OCI-LY7 (cell line): Measurements from ENCODE around the gene ORC2. TPM values are rescaled to one million over a fixed set of nuclear protein-coding genes. Genes with fewer than 3 reads are reported as not detected.

ENCODE experiments used
- BruUV-seq: library from RNA; stranded (reverse); fragments of 400-500 nt; replicated peaks from 2 replicates; lab custom pipeline; 2021; lab: Mats Ljungman, UMichigan
- CTCF ChIA-PET: fragments of 300-600 bp; sonication (Branson Sonifier 250); formaldehyde crosslinking; loops from one replicate; lab custom pipeline; 2022; ENCODE audit warnings: antibody characterized with exemption; ENCODE audit not compliant: unreplicated experiment; lab: Charles Lee
- POLR2A ChIA-PET: fragments of 300-600 bp; sonication (Branson Sonifier 250); formaldehyde crosslinking; loops from one replicate; lab custom pipeline; 2022; ENCODE audit warnings: antibody characterized with exemption; lab: Charles Lee
- DNase-seq: peaks from one replicate; pipeline ENCODE4 v3.0.0-alpha.2; 2015; ENCODE audit warnings: low spot score
- H2AFZ ChIP-seq: fragments of 200-600 bp; sonication (generic), shearing (Covaris generic); 2 replicates; pipeline ENCODE4 v1.6.1; 2014; ENCODE audit warnings: mild to moderate bottlenecking, antibody characterized with exemption, low read length, moderate library complexity
- H3K27ac ChIP-seq: fragments of 200-600 bp; sonication (generic); 2 replicates; pipeline ENCODE4 v1.5.1; 2014; ENCODE audit warnings: mixed run types, low read depth, mild to moderate bottlenecking, moderate library complexity, low read length, inconsistent platforms; ENCODE audit not compliant: poor library complexity, severe bottlenecking
- H3K36me3 ChIP-seq: fragments of 200-600 bp; sonication (generic); 2 replicates; pipeline ENCODE4 v1.6.1; 2014; ENCODE audit warnings: mild to moderate bottlenecking, antibody characterized with exemption, low read length, moderate library complexity, mixed read lengths; ENCODE audit not compliant: insufficient read depth
- H3K4me1 ChIP-seq: fragments of 200-600 bp; sonication (generic); 2 replicates; pipeline ENCODE4 v1.5.1; 2014; ENCODE audit warnings: mild to moderate bottlenecking, low read length; ENCODE audit not compliant: insufficient read depth, poor library complexity, severe bottlenecking
- H3K4me2 ChIP-seq: fragments of 200-600 bp; sonication (generic); 2 replicates; pipeline ENCODE4 v1.6.1; 2014; ENCODE audit warnings: mild to moderate bottlenecking, low read length
- H3K4me3 ChIP-seq: fragments of 200-600 bp; sonication (generic); 2 replicates; pipeline ENCODE4 v1.5.1; 2014; ENCODE audit warnings: mild to moderate bottlenecking, low read depth, low read length; ENCODE audit not compliant: poor library complexity, severe bottlenecking
- H3K79me2 ChIP-seq: fragments of 200-600 bp; sonication (generic); 2 replicates; pipeline ENCODE4 v1.6.1; 2016; ENCODE audit warnings: low read depth, mild to moderate bottlenecking, low read length, moderate library complexity, mixed read lengths; ENCODE audit not compliant: insufficient read depth
- H3K9me2 ChIP-seq: fragments of 200-600 bp; sonication (generic); 2 replicates; pipeline ENCODE4 v1.6.1; 2016; ENCODE audit warnings: mild to moderate bottlenecking, low read length, mixed read lengths; ENCODE audit not compliant: insufficient read depth
- H3K9me3 ChIP-seq: fragments of 200-600 bp; sonication (generic); 2 replicates; pipeline ENCODE4 v1.6.1; 2014; ENCODE audit warnings: mild to moderate bottlenecking, mixed run types, low read length, mixed read lengths
- H4K20me1 ChIP-seq: fragments of 200-600 bp; sonication (generic); 2 replicates; pipeline ENCODE4 v1.6.1; 2014; ENCODE audit warnings: mild to moderate bottlenecking, antibody characterized with exemption, low read length, moderate library complexity, mixed read lengths; ENCODE audit not compliant: insufficient read depth
- CTCF ChIP-seq: fragments of 200-600 bp; sonication (generic); conservative IDR thresholded peaks from 2 replicates; pipeline ENCODE4 v1.5.1; 2014; ENCODE audit warnings: mild to moderate bottlenecking, antibody characterized with exemption, low read length, moderate library complexity, mixed read lengths
- EZH2phosphoT487 ChIP-seq: fragments of 200-600 bp; sonication (generic); IDR thresholded peaks from 2 replicates; pipeline ENCODE4 v1.6.1; 2018; ENCODE audit warnings: low read depth, borderline replicate concordance, mild to moderate bottlenecking, mixed run types, antibody characterized with exemption, low read length, moderate library complexity, mixed read lengths
- intact Hi-C: fragments of 100-400 bp; cut with micrococcal nuclease; formaldehyde crosslinking; loops from one replicate; pipeline ENCODE4 v1.10.0; 2022; ENCODE audit not compliant: unreplicated experiment
- total RNA-seq, 2 experiments: library from RNA; depleted of rRNA in 1 of 2; stranded (reverse); fragments of >200 nt in 1 of 2; shearing (Covaris generic) in 1 of 2; gene quantifications; 2 replicates each; pipeline ENCODE4 v1.2.3, GENCODE V29; 2014 to 2022

The ORC2 gene
- total RNA-seq, 2 experiments from 2014 or later, result 14.9 to 46.1 TPM

- no peak for DNase-seq
- BruUV-seq, result no TSS peak
- no peak overlapping the region for H3K27ac ChIP-seq
- no peaks in the 10 kb centered on the region for H3K9me3 ChIP-seq
- H2AFZ ChIP-seq, result no peak overlapping the region
- peak overlapping the region; percentile 76 for H3K4me3 ChIP-seq
- CTCF ChIA-PET, result no interaction called here
- POLR2A ChIA-PET, result interaction anchor here (1.6 to 2.4 kb wide), 2 partner anchors 12 to 55 kb away, joined by 3 to 8 read pairs; no protein-coding TSS in a partner anchor
- H4K20me1 ChIP-seq, result peaks cover 5% of the 10 kb centered on the region; the same call in 1 of the 2 replicates
- intact Hi-C loops, result loop anchor here (2.0 to 5.0 kb wide), 4 partner anchors 157 to 271 kb away; no protein-coding TSS in a partner anchor
- peaks cover 28% of the 10 kb centered on the region for H3K4me1 ChIP-seq
- peaks cover 34% of the 10 kb centered on the region for H3K79me2 ChIP-seq
- TF ChIP-seq CTCF (no peak), EZH2phosphoT487 (no peak)
- peaks cover 33% of the 10 kb centered on the region for H3K36me3 ChIP-seq
- peak overlapping the region; percentile 93 for H3K4me2 ChIP-seq
- no peaks in the 10 kb centered on the region for H3K9me2 ChIP-seq
Measured at GRCh38 chr2:200961674-200962073, 1.8 kb downstream of the ORC2 start.

GRCh38 chr2:200950378-200950777 is 13.1 kb downstream of the ORC2 start:
- no peak overlapping the region for H3K4me3 ChIP-seq
- intact Hi-C loops, result no loop called here
- BruUV-seq, result no TSS peak
- no peaks in the 10 kb centered on the region for H3K9me2 ChIP-seq
- no peak for DNase-seq
- peaks cover 87% of the 10 kb centered on the region for H3K36me3 ChIP-seq
- no peaks in the 10 kb centered on the region for H4K20me1 ChIP-seq
- no peaks in the 10 kb centered on the region for H3K4me1 ChIP-seq
- no peaks in the 10 kb centered on the region for H3K79me2 ChIP-seq
- H3K27ac ChIP-seq, result no peak overlapping the region
- no peaks in the 10 kb centered on the region for H3K9me3 ChIP-seq
- H2AFZ ChIP-seq, result no peak overlapping the region
- POLR2A ChIA-PET, result interaction anchor here (0.6 kb wide), 1 partner anchor 93 kb away, joined by 3 read pairs; no protein-coding TSS in a partner anchor
- no peak overlapping the region for H3K4me2 ChIP-seq
- CTCF ChIA-PET, result no interaction called here
- TF ChIP-seq EZH2phosphoT487, result no peak
- TF ChIP-seq CTCF, result no peak

- Histone ChIP-seq H4K20me1 (no peaks in the 10 kb centered on the region), H3K4me2 (no peak overlapping the region), H3K79me2 (no peaks in the 10 kb centered on the region), H3K9me3 (no peaks in the 10 kb centered on the region), H2AFZ (no peak overlapping the region), H3K4me3 (no peak overlapping the region), H3K4me1 (no peaks in the 10 kb centered on the region), H3K9me2 (no peaks in the 10 kb centered on the region), H3K27ac (no peak overlapping the region), H3K36me3 (peaks cover 88% of the 10 kb centered on the region)
- TF ChIP-seq EZH2phosphoT487, result no peak
- TF ChIP-seq CTCF, result no peak
- intact Hi-C loops, result no loop called here
- POLR2A ChIA-PET, result interaction anchor here (0.6 to 1.3 kb wide), 7 partner anchors 11 to 1755 kb away, joined by 3 to 5 read pairs (median 3); no protein-coding TSS in a partner anchor
- CTCF ChIA-PET, result interaction anchor here (0.9 kb wide), 1 partner anchor 287 kb away, joined by 3 read pairs; no protein-coding TSS in a partner anchor
- BruUV-seq, result no TSS peak
- no peak for DNase-seq
Measured at GRCh38 chr2:200945395-200945729, 18.1 kb downstream of the ORC2 start.
